ENCODE data around the gene CFAP52.
A peak's percentile ranks its signal among the peaks of the same experiment; 100 is the strongest.
"Not testable (repeated sequence)": the region's sequence is repeated elsewhere in the genome, so short reads cannot be mapped to it uniquely, and the experiment has no call there.

Gene CFAP52

GRCh38 chr17:9568957-9569588, 7.4 kb upstream of the CFAP52 start:
- DNase-seq (ENCODE audit: low read depth): no peak

GRCh38 chr17:9571201-9571600, 5.2 kb upstream of the CFAP52 start:
- DNase-seq (ENCODE audit: low read depth): no peak

GRCh38 chr17:9575381-9576101, 901 bp upstream of the CFAP52 start, which contains the start of gene STX8:
STX8 (minus strand) TSS chr17:9575820; CDS start chr17:9575808, 12 bp downstream.
- DNase-seq (ENCODE audit: low read depth): peak; percentile 63

GRCh38 chr17:9577373-9577709, 899 bp downstream of the CFAP52 start:
- DNase-seq (ENCODE audit: low read depth): no peak

- no peak for DNase-seq (ENCODE audit: low read depth)
Observed at GRCh38 chr17:9587969-9588656, 11.7 kb downstream of the CFAP52 start.

- DNase-seq (ENCODE audit: low read depth): no peak
Observed at GRCh38 chr17:9594065-9594464, 17.6 kb downstream of the CFAP52 start.

GRCh38 chr17:9597638-9598037, 21.2 kb downstream of the CFAP52 start:
- DNase-seq (ENCODE audit: low read depth): not testable (repeated sequence)

- DNase-seq (ENCODE audit: low read depth): no peak
Observed at GRCh38 chr17:9598661-9599060, 22.2 kb downstream of the CFAP52 start.

- not testable (repeated sequence) for DNase-seq (ENCODE audit: low read depth)
Observed at GRCh38 chr17:9604583-9604982, 28.1 kb downstream of the CFAP52 start.

GRCh38 chr17:9606453-9606852, 30.0 kb downstream of the CFAP52 start:
- no peak for DNase-seq (ENCODE audit: low read depth)

- not testable (repeated sequence) for DNase-seq (ENCODE audit: low read depth)
Observed at GRCh38 chr17:9607058-9607457, 30.6 kb downstream of the CFAP52 start.

GRCh38 chr17:9611557-9611956, 35.1 kb downstream of the CFAP52 start:
- DNase-seq (ENCODE audit: low read depth): no peak

GRCh38 chr17:9612006-9612405, 35.6 kb downstream of the CFAP52 start:
- no peak for DNase-seq (ENCODE audit: low read depth)

GRCh38 chr17:9615486-9615885, 39.0 kb downstream of the CFAP52 start:
- no peak for DNase-seq (ENCODE audit: low read depth)

- no peak for DNase-seq (ENCODE audit: low read depth)
Observed at GRCh38 chr17:9622961-9623360, 46.5 kb downstream of the CFAP52 start.

GRCh38 chr17:9628509-9628908, 52.1 kb downstream of the CFAP52 start:
- no peak for DNase-seq (ENCODE audit: low read depth)

- DNase-seq (ENCODE audit: low read depth): no peak
Observed at GRCh38 chr17:9632741-9633140, 56.3 kb downstream of the CFAP52 start.

GRCh38 chr17:9635340-9635739, 58.9 kb downstream of the CFAP52 start:
- DNase-seq (ENCODE audit: low read depth): no peak

- DNase-seq (ENCODE audit: low read depth): no peak
Observed at GRCh38 chr17:9636501-9636900, 60.1 kb downstream of the CFAP52 start.

- DNase-seq (ENCODE audit: low read depth): not testable (repeated sequence)
Observed at GRCh38 chr17:9640388-9640787, 63.9 kb downstream of the CFAP52 start.

- DNase-seq (ENCODE audit: low read depth): no peak
Observed at GRCh38 chr17:9643611-9644010, 67.2 kb downstream of the CFAP52 start.

- no peak for DNase-seq (ENCODE audit: low read depth)
Observed at GRCh38 chr17:9644910-9645751, 68.7 kb downstream of the CFAP52 start, which contains the start of gene USP43. USP43 (plus strand) TSS chr17:9645517; CDS start chr17:9645633, 116 bp downstream.

All from activated gamma-delta T cell treated with anti-CD3 and anti-CD28 coated beads, Interleukin-2, amount 50 U/mL, for 16 hours (primary cell).